ENCODE measurements around the gene MDN1.

DNA sequence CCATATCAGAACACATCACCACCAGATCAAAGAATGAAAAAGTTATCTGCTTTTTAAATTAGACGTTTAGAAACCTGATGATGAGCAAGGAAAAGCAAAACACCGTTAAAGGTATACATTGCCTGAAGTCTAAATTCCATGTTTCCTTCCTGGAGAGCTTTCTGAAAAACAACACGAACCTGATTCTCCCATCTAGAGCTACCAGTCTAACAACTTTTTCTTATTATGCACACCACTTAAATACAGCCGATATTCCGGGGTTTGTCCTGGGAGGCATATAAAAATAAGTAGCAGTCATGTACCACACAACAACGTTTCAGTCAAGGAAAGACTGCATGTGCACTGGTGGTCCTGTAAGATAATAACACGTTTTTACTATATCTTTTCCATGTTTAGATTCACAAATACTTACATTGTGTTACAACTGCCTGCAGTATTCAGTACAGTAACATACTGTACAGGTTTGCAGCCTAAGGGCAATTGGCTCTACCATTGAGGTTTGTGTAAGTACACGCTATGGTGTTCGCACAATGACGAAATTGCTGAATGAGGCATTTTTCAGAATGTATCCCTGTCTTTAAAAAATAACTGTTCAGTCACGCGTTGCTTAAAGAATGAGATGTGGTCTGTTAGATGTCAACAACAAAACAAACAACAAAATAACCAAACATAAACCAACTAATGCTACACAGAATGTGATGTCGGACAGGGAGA lies 162.0 kb downstream of the MDN1 start:
- TF ChIP-seq, protein P1, sequence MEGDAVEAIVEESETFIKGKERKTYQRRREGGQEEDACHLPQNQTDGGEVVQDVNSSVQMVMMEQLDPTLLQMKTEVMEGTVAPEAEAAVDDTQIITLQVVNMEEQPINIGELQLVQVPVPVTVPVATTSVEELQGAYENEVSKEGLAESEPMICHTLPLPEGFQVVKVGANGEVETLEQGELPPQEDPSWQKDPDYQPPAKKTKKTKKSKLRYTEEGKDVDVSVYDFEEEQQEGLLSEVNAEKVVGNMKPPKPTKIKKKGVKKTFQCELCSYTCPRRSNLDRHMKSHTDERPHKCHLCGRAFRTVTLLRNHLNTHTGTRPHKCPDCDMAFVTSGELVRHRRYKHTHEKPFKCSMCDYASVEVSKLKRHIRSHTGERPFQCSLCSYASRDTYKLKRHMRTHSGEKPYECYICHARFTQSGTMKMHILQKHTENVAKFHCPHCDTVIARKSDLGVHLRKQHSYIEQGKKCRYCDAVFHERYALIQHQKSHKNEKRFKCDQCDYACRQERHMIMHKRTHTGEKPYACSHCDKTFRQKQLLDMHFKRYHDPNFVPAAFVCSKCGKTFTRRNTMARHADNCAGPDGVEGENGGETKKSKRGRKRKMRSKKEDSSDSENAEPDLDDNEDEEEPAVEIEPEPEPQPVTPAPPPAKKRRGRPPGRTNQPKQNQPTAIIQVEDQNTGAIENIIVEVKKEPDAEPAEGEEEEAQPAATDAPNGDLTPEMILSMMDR (IDR thresholded peaks at IDR 0.05; ENCODE audit: low read depth, low read length) = no peak
- TF ChIP-seq EZH2phosphoT487 (IDR thresholded peaks at IDR 0.05; ENCODE audit: low read depth) = no peak

Data from OCI-LY3 (cell line).